ENCODE results near the gene PSMF1. TPM values are rescaled to one million over a fixed set of nuclear protein-coding genes. Genes with fewer than 3 reads are reported as not detected.

The PSMF1 gene
- total RNA-seq, 4 donors from 2014 or later, result 44.6 to 167 (median 67.8) TPM

- TF ChIP-seq POLR2A (IDR thresholded peaks at IDR 0.05) (peak in 1 of 2 donors; percentile 23), CTCF (IDR thresholded peaks at IDR 0.05) (no peak)
- Histone ChIP-seq H3K27ac (peak within 1 kb of the TSS in 3 of 4 donors; percentile 32 to 62 (median 62)), H3K36me3 (peaks cover 0 to 10% (median 0%) of the 10 kb centered on the region in 3 donors), H3K9me3 (no peaks in the 10 kb centered on the region), H3K4me3 (peak within 1 kb of the TSS; percentile 42 to 85 (median 61)), H3K27me3 (no peaks in the 10 kb centered on the region), H3K4me1 (peaks cover 0 to 27% (median 7%) of the 10 kb centered on the region in 4 donors)
- DNase-seq, result peak in 1 of 3 donors; percentile 68
Measured at GRCh38 chr20:1184638-1185315, 66.4 kb downstream of the PSMF1 start, which contains the start of gene TMEM74B. Gene TMEM74B (minus strand): TSS chr20:1184981. CDS start chr20:1183801, 1,180 bp downstream.

GRCh38 chr20:1185316-1185741, 66.9 kb downstream of the PSMF1 start:
- Histone ChIP-seq H3K27ac (peak overlapping the region in 3 of 4 donors; percentile 32 to 62 (median 62)), H3K4me3 (peak overlapping the region; percentile 42 to 85 (median 61)), H3K4me1 (peaks cover 0 to 27% (median 7%) of the 10 kb centered on the region in 4 donors), H3K36me3 (peaks cover 0 to 10% (median 0%) of the 10 kb centered on the region in 3 donors), H3K27me3 (no peaks in the 10 kb centered on the region), H3K9me3 (no peaks in the 10 kb centered on the region)
- no peak for TF ChIP-seq POLR2A (IDR thresholded peaks at IDR 0.05)
- TF ChIP-seq CTCF (IDR thresholded peaks at IDR 0.05), result no peak
- DNase-seq, result peak in 1 of 3 donors; percentile 65

- Histone ChIP-seq H3K4me1 (peaks cover 0 to 27% (median 7%) of the 10 kb centered on the region in 4 donors), H3K36me3 (peaks cover 0 to 5% (median 0%) of the 10 kb centered on the region in 3 donors), H3K27ac (peak overlapping the region in 3 of 4 donors; percentile 32 to 62 (median 62)), H3K9me3 (no peaks in the 10 kb centered on the region), H3K4me3 (peak overlapping the region; percentile 42 to 85 (median 61)), H3K27me3 (no peaks in the 10 kb centered on the region)
- TF ChIP-seq CTCF (IDR thresholded peaks at IDR 0.05) (peak in 4 of 6 experiments; percentile 44 to 69 (median 64)), POLR2A (IDR thresholded peaks at IDR 0.05) (no peak)
- peak in 2 of 3 donors; percentile 72 to 81 for DNase-seq
Measured at GRCh38 chr20:1185790-1186334, 67.5 kb downstream of the PSMF1 start.

GRCh38 chr20:1186367-1186991, 68.1 kb downstream of the PSMF1 start:
- Histone ChIP-seq H3K4me1 (peaks cover 0 to 27% (median 7%) of the 10 kb centered on the region in 4 donors), H3K27ac (peak overlapping the region in 2 of 4 donors; percentile 62), H3K36me3 (no peaks in the 10 kb centered on the region), H3K9me3 (no peaks in the 10 kb centered on the region), H3K27me3 (no peaks in the 10 kb centered on the region), H3K4me3 (no peak overlapping the region)
- DNase-seq, result no peak
- TF ChIP-seq CTCF (IDR thresholded peaks at IDR 0.05), result no peak
- TF ChIP-seq POLR2A (IDR thresholded peaks at IDR 0.05), result no peak

- TF ChIP-seq POLR2A (IDR thresholded peaks at IDR 0.05) (no peak), CTCF (IDR thresholded peaks at IDR 0.05) (no peak)
- Histone ChIP-seq H3K27ac (peak overlapping the region in 2 of 4 donors; percentile 62), H3K36me3 (no peaks in the 10 kb centered on the region), H3K27me3 (no peaks in the 10 kb centered on the region), H3K4me1 (peaks cover 0 to 27% (median 7%) of the 10 kb centered on the region in 4 donors), H3K9me3 (no peaks in the 10 kb centered on the region), H3K4me3 (no peak overlapping the region)
- DNase-seq, result no peak
Measured at GRCh38 chr20:1187605-1188171, 69.3 kb downstream of the PSMF1 start.

All from Peyer's patch (tissue), 4 donors.